K562 (cell line): Measurements from ENCODE around the gene NFAM1. TPM values are rescaled to one million over a fixed set of nuclear protein-coding genes. Genes with fewer than 3 reads are reported as not detected.

ENCODE experiments used
- CHD2 ChIP-seq: IDR thresholded peaks from 2 replicates; pipeline ENCODE4 v1.6.1; 2011; ENCODE audit warnings: low read depth, low read length
- ELF1 ChIP-seq: fragments of 200-800 bp; sonication (Bioruptor generic); IDR thresholded peaks from 2 replicates; pipeline ENCODE4 v1.6.1; 2016; ENCODE audit warnings: missing genetic modification characterization, missing compliant biosample characterization
- FOXO4 ChIP-seq: fragments of 450-650 bp; formaldehyde crosslinking; IDR thresholded peaks from 2 replicates; pipeline ENCODE4 v1.4.0; 2020; ENCODE audit warnings: mild to moderate bottlenecking, moderate library complexity
- HINFP ChIP-seq: fragments of 450-650 bp; conservative IDR thresholded peaks from 2 replicates; pipeline ENCODE4 v1.6.1; 2016; ENCODE audit warnings: missing genetic modification characterization, low read depth, mild to moderate bottlenecking, control low read depth, missing compliant biosample characterization
- ILK ChIP-seq: fragments of 450-650 bp; IDR thresholded peaks from 2 replicates; pipeline ENCODE4 v1.6.1; 2016; ENCODE audit warnings: missing genetic modification characterization, low read depth, mild to moderate bottlenecking, missing compliant biosample characterization, moderate library complexity, borderline replicate concordance
- NFE2 ChIP-seq: IDR thresholded peaks from 2 replicates; pipeline ENCODE4 v1.6.1; 2014; ENCODE audit warnings: antibody characterized with exemption, low read depth
- RHOXF2B ChIP-seq: fragments of 250-450 bp; sonication (Bioruptor Pico); conservative IDR thresholded peaks from 2 replicates; pipeline ENCODE4 v1.5.1; 2021
- RNF219 ChIP-seq: fragments of 250-450 bp; sonication (Bioruptor Pico); IDR thresholded peaks from 2 replicates; pipeline ENCODE4 v1.5.0; 2022; ENCODE audit warnings: mild to moderate bottlenecking
- SPI1 ChIP-seq: IDR thresholded peaks from 2 replicates; pipeline ENCODE4 v1.6.1; 2011; ENCODE audit warnings: low read depth, low read length, control low read depth, borderline replicate concordance
- ZZZ3 ChIP-seq: fragments of 450-650 bp; IDR thresholded peaks from 2 replicates; pipeline ENCODE4 v1.6.1; 2016; ENCODE audit warnings: antibody characterized with exemption, mild to moderate bottlenecking, moderate library complexity
- polyA plus RNA-seq, 8 experiments: library from polyadenylated mRNA; depleted of rRNA in 4 of 8; stranded (reverse) in 5 of 8; unstranded in 3 of 8; fragments of >200 nt; fragmentation: Nextera tagmentation in 2 of 8; fragmentation: Illumina TruSeq in 1 of 8; extraction: Ambion mirVana in 2 of 8; extraction: Trizol in 1 of 8; gene quantifications; 2 replicates each; pipeline versions ENCODE4 v1.2.1 to v1.2.3, GENCODE V29; 2011 to 2014; ENCODE audit warnings: inconsistent platforms in 1 of 8, missing spikeins in 1 of 8
- total RNA-seq, 7 experiments: library from RNA; depleted of rRNA in 6 of 7; stranded (reverse); fragments of >200 nt in 6 of 7; fragmentation: Illumina TruSeq in 2 of 7; extraction: Trizol in 2 of 7; gene quantifications; 2 replicates each; pipeline versions ENCODE4 v1.2.1 to v1.2.3, GENCODE V29; 2011 to 2021; ENCODE audit warnings: low replicate concordance in 1 of 7

Gene NFAM1
- total and polyA plus RNA-seq, 9 of the 15 experiments (the other 6 are each of a cell fraction or from before 2014, with no cell fraction given): 0.01 to 0.18 (median 0.03) TPM; not detected in 5

- TF ChIP-seq HINFP: no peak
- no peak for TF ChIP-seq ILK
- no peak for TF ChIP-seq ZZZ3
- TF ChIP-seq ELF1 (tag): no peak
- TF ChIP-seq SPI1: peak; percentile 90
- TF ChIP-seq RNF219 (CRISPR knock-in tag): no peak
- TF ChIP-seq FOXO4: no peak
- TF ChIP-seq CHD2: no peak
- no peak for TF ChIP-seq RHOXF2B (CRISPR knock-in tag)
- no peak for TF ChIP-seq NFE2
- TF ChIP-seq, all 486 proteins: peak for 33
These were observed 5.5 kb upstream of the NFAM1 start (continued) for GRCh38 chr22:42437488-42438292.
